GM12891 (cell line): ENCODE data around the gene CLNK.
A peak's percentile ranks its signal among the peaks of the same experiment; 100 is the strongest.

ENCODE experiments used
- DNase-seq: peaks from one replicate; pipeline ENCODE4 v3.0.0; 2011; ENCODE audit warnings: low spot score; ENCODE audit not compliant: insufficient read length
- FAIRE-seq: peaks from 2 replicates; lab custom pipeline; 2011; peaks lifted over from hg19 to GRCh38; lab: Jason Lieb, UNC
- PAX5 ChIP-seq: IDR thresholded peaks from 2 replicates; pipeline ENCODE4 v1.6.1; 2011; ENCODE audit warnings: low read length, moderate library complexity, mild to moderate bottlenecking; ENCODE audit not compliant: insufficient read depth, severe bottlenecking
- POLR2A ChIP-seq: IDR thresholded peaks from 2 replicates; pipeline ENCODE4 v1.6.1; 2011; ENCODE audit warnings: low read depth, low read length, control low read depth
- POLR2AphosphoS5 ChIP-seq: IDR thresholded peaks from 2 replicates; pipeline ENCODE4 v1.6.1; 2011; ENCODE audit warnings: low read depth, low read length, control low read depth
- POU2F2 ChIP-seq: IDR thresholded peaks from 2 replicates; pipeline ENCODE4 v1.6.1; 2011; ENCODE audit warnings: low read depth, mild to moderate bottlenecking, control low read depth, low read length, moderate library complexity
- SPI1 ChIP-seq: IDR thresholded peaks from 2 replicates; pipeline ENCODE4 v1.6.1; 2011; ENCODE audit warnings: low read depth, low read length, control low read depth
- TAF1 ChIP-seq: IDR thresholded peaks from 2 replicates; pipeline ENCODE4 v1.6.1; 2011; ENCODE audit warnings: low read depth, low read length, control low read depth

CLNK gene

DNA sequence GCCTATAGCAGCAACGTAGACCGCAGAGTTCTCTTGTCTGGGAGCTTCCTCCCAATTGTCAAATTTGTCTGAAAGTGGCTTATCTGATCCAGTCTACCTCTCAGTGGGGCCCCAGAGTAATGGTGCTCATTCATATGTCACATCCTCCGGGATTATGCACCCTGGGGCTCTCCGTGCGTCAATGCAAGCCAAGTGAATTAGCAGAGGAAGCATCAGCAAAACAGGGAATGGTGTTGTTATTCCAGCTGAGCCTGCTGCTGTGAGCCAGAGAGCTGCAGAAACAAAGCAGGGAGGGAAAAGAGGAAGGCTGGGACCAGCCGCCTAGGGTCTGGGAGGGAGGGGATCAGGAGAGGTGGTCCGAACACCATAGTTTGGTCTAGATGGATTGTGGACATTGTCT is 95.2 kb downstream of the CLNK start:
- DNase-seq (no peak), FAIRE-seq (no peak)
- TF ChIP-seq TAF1 = no peak
- TF ChIP-seq POU2F2 = no peak
- no peak for TF ChIP-seq PAX5
- no peak for TF ChIP-seq POLR2A
- no peak for TF ChIP-seq SPI1
- no peak for TF ChIP-seq POLR2AphosphoS5

DNA sequence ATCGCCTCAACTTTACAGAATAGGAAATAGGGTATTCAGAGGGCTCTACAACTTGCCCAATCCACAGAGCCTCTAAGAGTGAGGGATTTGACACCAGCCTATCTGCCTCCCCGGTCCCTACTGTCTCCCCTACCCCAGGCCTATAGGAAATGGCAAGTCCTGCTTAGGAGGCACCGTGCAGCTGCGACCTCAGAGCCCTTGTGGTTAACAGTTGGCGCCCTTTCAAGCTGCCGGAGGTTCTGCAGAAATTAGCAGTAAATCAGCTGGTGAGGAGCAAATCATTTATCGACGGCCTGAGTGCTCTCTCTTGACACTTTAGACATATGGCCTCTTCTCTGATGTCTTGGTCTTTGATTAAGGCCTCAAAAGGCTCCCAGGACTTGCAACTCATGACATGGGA is 96.9 kb downstream of the CLNK start:
- TF ChIP-seq TAF1 (no peak), PAX5 (no peak), POLR2AphosphoS5 (no peak), SPI1 (no peak), POU2F2 (no peak), POLR2A (no peak)
- FAIRE-seq = peak; percentile 43
- no peak for DNase-seq

DNA sequence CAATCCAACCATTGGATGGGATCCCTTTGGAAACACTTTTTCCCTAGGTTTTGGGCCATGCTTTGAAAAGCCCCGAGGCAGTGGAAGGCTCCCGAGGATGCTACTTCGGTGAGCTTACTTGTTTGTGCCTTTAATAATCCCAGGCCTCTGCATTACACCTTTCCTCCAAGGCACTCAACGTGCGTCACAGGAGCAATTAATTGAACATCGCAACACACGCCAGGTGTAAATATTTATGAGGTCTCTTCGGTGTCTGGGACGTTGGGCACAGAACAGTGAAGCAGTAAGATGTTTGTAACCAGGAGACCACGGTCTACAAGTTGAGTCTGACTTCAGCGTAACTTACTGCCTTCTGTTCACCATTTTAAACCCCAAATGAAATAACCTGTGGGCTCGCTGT is 97.3 kb downstream of the CLNK start:
- DNase-seq = no peak
- FAIRE-seq = peak; percentile 51
- TF ChIP-seq SPI1 (no peak), TAF1 (no peak), POLR2AphosphoS5 (no peak), PAX5 (no peak), POLR2A (no peak), POU2F2 (no peak)

DNA sequence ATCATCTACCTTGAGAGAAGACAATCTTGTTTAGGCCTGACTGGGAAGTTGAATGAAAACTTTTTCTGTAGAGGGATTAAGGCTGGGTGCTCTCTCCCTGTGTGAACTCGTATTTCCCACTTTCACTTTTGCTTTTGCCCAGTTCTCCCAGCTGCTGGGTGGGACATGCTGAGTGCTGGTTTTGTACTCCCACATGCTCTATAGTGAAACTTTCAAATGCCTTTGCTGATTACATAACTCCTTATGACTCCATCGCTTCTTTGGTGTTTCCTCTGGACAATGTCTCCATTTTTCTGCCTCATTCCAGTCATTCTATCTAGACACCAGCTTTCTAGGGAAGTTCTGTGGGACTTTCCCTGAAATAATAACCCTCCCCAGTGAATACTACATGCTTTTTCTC is 100.5 kb downstream of the CLNK start:
- DNase-seq (no peak), FAIRE-seq (no peak)
- TF ChIP-seq POLR2A (no peak), POLR2AphosphoS5 (no peak)

DNA sequence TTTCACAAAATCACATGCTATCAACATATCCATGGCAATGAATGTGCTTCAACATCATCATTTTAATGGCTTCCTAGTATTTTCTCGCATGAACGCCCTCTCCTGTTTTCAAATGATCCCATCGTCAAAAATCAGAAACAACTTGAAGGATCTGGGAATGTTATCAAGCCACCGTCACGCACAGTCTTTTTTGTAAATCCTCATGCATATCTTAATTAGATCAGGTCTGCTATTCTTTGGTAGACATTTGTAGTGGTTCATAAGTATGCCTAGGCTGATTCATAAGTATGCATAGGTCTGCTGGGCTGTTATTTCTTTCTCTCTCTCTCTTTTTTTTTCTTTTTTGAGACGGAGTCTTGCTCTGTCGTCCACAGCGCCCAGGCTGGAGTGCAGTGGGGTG is 101.6 kb downstream of the CLNK start:
- TF ChIP-seq POLR2AphosphoS5 (no peak), TAF1 (no peak), POU2F2 (no peak), SPI1 (no peak), POLR2A (no peak), PAX5 (no peak)
- no peak for FAIRE-seq
- no peak for DNase-seq

DNA sequence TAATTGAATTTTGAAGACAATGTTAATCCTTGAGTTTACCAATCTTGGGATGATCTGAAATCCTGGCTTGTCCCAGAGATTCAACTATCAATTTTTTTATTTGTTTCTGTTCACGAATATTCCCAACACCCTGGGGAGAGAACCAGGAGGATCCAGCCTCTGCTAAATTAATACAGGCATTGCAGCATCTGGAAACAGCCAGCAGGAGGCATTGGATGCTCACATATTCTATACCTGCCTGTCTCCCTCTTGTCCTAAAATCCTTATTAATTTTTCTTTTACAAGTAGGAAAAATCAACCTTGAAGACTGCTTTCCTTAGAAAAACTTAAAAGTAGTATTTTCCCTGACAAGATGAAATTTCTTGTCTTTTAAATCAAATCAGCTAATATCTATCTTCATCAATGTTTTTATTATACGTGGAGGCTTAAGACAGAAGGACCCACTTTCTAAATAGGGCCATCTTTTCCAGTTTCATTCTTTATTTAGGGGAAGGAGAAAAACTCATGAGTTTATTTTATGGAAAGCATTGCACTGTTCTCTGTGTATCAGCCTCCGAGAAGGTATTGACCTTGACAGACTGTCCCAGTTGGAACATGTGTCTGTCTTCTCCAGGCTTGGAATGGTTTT is 102.4 kb downstream of the CLNK start:
- no peak for DNase-seq
- no peak for TF ChIP-seq POLR2AphosphoS5
- TF ChIP-seq TAF1 = no peak
- no peak for TF ChIP-seq PAX5
- no peak for TF ChIP-seq POLR2A
- no peak for TF ChIP-seq SPI1
- TF ChIP-seq POU2F2 = no peak
- peak; percentile 77 for FAIRE-seq

DNA sequence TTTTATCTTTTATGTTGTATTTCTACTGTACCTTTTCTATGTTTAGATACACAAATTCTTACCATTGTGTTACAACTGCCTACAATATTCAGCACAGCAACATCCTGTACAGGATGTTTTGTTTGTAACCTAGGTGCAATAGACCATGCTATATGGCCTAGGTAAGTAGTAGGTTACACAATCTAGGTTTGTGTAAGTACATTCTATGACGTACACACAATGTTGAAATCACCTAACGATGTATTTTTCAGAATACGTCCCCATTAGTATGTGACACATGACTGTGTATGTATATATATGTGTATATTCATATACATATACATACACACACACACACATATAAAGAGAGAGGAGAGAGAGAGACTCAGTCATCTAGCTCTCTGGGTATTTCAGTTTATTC is 103.5 kb downstream of the CLNK start:
- FAIRE-seq (peak; percentile 41), DNase-seq (no peak)
- no peak for TF ChIP-seq TAF1
- TF ChIP-seq POLR2A = no peak
- no peak for TF ChIP-seq PAX5
- no peak for TF ChIP-seq SPI1

DNA sequence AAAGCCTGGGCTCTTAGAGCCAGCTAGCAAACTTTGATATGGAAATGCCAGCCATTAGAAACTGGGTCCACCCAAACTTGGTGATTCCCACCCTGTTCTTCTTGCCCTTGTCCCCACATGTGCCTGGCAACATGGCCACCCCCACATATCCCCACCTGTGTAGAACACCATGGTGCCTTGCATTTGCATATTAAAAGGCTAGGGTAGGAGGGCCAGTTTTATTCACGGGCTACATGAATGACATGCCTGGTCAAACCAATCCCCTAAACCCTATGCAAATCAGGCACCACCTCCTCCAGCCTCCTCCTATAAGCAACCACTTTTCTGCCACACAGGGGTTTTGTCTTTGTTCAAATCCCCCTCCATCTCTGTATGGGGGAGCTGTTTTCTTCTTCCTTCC is 104.9 kb downstream of the CLNK start:
- FAIRE-seq (no peak), DNase-seq (no peak)
- no peak for TF ChIP-seq POU2F2
- TF ChIP-seq PAX5 = no peak
- no peak for TF ChIP-seq SPI1
- TF ChIP-seq TAF1 = no peak
- TF ChIP-seq POLR2AphosphoS5 = no peak
- no peak for TF ChIP-seq POLR2A

DNA sequence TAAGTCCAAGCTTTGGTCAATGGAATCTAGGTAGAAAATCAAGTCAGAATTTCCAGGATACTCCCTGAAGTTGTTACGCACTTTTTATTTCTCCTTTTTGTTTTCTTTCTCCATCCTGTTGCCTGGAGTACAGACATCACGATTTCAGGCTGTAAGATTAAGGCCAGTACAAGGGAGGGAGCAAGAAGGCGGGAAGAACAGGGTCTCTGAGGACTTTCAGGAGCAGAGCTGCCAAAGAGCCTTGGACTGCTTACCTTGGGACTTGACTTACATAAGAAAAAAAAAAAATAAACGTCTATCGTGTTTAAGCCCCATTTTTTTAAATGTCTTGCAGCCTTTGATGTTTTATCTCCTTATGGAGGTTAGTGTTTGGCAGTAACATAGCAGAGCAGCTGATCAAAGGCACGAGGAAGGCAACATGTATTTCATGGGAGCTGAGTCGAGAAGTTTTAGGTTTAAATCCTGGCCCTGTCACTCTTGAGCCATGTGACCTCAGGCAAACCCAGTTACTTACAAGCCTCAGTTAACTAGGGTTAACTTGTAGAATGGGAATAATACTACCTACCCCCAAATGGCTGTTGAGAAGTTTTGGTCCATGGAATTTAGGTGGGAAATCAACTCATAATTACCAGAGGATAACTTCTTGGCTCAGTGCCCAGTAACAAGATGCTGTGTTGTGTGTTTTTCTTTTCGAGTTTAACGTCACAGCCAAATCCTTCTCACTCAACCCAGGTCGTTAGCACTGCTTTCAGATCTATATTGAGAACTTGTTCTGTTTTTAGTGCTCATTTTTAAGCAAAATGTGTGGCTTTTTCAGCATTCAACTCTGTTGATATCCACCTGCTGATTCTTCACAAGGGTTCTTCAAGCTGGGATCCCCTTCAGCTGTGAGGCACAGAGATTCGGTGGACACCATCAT is 106.8 kb downstream of the CLNK start:
- no peak for TF ChIP-seq SPI1
- no peak for TF ChIP-seq POLR2A
- DNase-seq (no peak), FAIRE-seq (peak; percentile 90)
